ENCODE results near the gene CCM2.

- TF ChIP-seq CEBPB (IDR thresholded peaks at IDR 0.05) (no peak), CTCF (IDR thresholded peaks at IDR 0.05) (no peak), POLR2A (IDR thresholded peaks at IDR 0.05; ENCODE audit: low read length) (no peak), RFX5 (IDR thresholded peaks at IDR 0.05) (no peak), CBX8 (IDR thresholded peaks at IDR 0.05) (no peak), JUN (IDR thresholded peaks at IDR 0.05) (no peak), MAX (IDR thresholded peaks at IDR 0.05) (no peak), SMC3 (IDR thresholded peaks at IDR 0.05) (no peak)
Observed at GRCh38 chr7:45021604-45022296, 21.7 kb downstream of the CCM2 start.

Data from A549 (cell line).